OCI-LY1 (cell line): ENCODE data around the gene CTNNA2.

Experiments used
- EZH2 ChIP-seq: fragments of 200-600 bp; sonication (generic), shearing (Covaris generic); IDR thresholded peaks from 2 replicates; pipeline ENCODE4 v1.8.0; 2017; ENCODE audit warnings: borderline replicate concordance, mixed run types, mild to moderate bottlenecking, antibody characterized with exemption, low read length, moderate library complexity, mixed read lengths
- TF ChIP-seq, protein P1 (sequence below): fragments of 200-600 bp; sonication (generic), shearing (Covaris generic); IDR thresholded peaks from 2 replicates; pipeline ENCODE4 v1.5.1; 2017; ENCODE audit warnings: mild to moderate bottlenecking, antibody characterized with exemption, low read length, moderate library complexity, mixed read lengths

DNA sequence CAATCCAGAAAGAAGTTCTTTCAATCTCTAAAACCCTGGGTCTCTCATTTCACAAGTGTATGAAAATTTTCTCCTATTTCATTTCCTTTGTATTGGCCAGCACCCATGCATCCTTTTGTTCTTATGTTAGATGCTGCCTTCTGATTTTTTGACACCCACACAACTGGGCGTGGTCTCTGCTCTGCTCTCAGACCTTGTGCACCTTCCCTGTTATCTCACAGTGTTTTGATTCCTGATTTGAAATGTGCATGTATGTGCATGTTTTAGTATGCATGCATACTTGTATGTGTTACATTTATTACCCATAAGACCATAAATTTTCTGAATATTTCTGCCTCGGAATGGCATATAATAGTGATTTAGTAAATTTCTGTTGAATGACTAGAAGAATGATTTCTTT, 152.2 kb downstream of the CTNNA2 start:
- TF ChIP-seq, protein P1, sequence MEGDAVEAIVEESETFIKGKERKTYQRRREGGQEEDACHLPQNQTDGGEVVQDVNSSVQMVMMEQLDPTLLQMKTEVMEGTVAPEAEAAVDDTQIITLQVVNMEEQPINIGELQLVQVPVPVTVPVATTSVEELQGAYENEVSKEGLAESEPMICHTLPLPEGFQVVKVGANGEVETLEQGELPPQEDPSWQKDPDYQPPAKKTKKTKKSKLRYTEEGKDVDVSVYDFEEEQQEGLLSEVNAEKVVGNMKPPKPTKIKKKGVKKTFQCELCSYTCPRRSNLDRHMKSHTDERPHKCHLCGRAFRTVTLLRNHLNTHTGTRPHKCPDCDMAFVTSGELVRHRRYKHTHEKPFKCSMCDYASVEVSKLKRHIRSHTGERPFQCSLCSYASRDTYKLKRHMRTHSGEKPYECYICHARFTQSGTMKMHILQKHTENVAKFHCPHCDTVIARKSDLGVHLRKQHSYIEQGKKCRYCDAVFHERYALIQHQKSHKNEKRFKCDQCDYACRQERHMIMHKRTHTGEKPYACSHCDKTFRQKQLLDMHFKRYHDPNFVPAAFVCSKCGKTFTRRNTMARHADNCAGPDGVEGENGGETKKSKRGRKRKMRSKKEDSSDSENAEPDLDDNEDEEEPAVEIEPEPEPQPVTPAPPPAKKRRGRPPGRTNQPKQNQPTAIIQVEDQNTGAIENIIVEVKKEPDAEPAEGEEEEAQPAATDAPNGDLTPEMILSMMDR: no peak
- no peak for TF ChIP-seq EZH2
